Activated CD4-positive, alpha-beta T cell treated with anti-CD3 and anti-CD28 coated beads for 48 hours (primary cell): ENCODE data around the gene CLDN14.

Experiments used
- DNase-seq: peaks from one replicate; pipeline ENCODE4 v3.0.0-alpha.2; 2020

Gene CLDN14

GRCh38 chr21:36466061-36466511 is 13.8 kb downstream of the CLDN14 start:
- no peak for DNase-seq

DNA sequence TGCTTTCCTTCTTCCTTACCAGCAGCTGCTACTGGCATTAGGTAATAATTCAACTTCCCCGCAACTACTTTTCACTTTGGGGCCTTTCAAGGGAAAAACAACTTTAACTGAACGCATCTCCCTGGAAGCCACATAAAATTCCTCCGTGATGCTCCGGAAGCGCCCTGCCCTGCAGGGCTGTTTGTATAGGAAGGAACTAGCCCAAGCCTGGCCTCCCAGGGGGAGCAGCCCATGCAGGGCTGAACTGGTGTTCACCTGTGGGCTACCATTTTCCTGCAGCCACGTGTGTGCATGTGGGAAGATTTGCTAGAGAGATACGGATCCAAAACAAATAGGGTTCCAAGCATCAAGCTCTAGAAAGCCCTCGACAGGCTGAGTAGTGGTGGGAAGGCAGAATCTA is 14.4 kb downstream of the CLDN14 start:
- no peak for DNase-seq

DNA sequence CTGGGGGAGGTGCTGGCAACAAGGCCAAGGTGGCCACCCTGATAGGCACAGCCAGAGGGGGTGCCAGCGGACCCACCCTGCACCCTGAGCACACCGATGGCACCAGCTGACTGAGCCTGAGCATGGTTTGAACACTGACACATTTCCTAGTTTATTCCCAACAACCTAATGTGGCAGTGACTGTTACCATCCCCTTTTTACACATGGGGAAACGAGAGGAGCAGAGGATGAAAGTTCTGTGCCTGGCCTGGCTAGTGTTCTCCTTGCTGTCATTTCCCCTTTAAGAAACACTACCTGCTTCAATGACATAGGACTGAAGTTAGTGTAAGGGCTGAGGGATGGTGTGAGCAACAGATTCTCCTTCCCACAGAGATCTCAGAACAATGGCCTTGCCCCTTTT is 15.3 kb downstream of the CLDN14 start:
- DNase-seq = no peak

- no peak for DNase-seq
Observed at GRCh38 chr21:36463991-36464390, 15.9 kb downstream of the CLDN14 start.

DNA sequence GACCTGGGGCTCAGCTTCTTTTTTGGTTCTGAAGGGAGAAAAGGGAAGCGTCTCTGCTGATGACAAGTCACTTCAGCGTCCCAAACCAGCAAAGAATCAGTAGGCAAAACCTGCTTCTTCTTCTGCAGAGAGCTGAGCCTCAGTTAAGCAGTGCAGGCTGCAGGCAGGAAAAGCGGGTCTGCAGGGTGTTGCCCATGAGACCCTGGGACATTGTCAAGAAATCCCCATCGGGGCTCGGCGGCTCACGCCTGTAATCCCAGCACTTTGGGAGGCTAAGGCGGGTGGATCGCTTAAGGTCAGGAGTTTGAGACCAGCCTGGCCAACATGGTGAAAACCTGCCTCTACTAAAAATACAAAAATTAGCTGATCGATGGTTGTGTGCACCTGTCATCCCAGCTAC is 16.7 kb downstream of the CLDN14 start:
- no peak for DNase-seq

GRCh38 chr21:36461918-36462486 is 17.9 kb downstream of the CLDN14 start:
- DNase-seq = no peak

- DNase-seq = no peak
Observed at GRCh38 chr21:36461277-36461917, 18.5 kb downstream of the CLDN14 start.

DNA sequence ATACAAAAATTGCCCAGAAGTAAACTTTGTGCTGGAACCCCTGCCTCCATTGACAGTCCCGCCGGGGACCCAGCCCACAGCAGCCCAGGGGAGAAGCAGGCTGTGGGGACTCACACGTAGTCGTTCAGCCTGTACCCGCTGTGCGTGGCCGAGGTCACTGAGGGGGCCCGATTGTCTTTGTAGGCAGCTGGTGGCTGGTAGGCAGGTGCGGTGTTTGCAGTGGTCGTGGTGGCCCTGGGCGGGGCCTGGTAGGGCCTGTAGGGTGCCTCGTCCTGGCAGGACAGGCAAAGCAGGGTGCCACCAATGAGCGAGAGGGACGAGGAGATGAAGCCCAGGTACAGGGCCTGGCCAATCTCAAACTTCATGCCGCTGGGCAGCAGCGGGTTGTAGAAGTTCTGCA is 19.1 kb downstream of the CLDN14 start:
- DNase-seq = no peak

DNA sequence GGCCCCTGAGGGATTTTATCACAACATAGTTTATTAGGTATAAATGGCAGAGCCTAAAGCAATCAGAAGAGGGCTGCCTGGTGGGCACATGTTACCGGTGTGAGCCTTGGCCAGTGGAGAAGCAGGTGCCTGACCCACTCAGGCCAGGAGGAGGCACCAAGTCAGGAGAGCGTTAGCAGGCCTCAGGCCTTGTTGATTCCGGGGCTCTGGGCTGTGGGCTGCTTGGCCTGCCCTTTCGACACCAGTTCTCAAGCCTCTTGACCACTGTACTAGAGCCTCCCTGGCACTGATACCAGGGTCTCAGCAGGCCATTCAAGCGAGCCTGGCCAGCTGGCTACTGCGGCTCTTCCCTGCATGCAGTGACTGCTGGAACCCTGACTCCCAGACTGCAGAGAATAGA is 20.8 kb downstream of the CLDN14 start:
- DNase-seq = no peak

DNA sequence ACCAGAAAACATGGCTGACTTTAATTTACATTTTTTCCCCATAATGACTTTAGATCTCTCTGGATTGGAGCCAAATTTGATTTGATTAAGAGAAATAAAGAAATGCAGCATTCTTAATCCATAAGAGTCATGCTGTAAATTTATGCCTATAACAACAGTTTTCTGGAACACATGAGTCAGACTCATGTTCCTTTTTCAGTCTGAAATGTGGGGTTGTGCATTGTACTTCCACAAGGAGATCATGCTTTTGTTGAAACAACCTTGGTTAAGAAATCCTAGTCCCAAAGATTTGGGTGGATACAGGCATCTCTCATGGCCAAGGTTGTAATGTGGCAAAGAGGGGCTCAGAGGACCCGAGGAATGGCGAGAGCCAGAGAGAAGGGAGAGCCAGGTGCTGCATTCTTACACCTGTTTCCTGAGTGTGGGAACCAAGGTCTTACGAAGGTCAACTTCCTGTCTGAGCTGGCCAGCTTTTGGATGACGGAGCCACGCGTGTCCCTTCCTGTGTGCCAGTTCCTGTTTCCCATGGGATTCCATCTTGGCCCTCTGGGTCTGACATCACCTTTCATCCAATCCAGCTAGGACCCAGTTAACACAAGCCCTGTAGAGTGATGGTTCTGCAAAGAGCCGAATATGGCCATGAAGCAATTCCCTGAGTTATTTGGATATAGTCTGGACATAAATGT is 23.1 kb downstream of the CLDN14 start:
- no peak for DNase-seq

DNA sequence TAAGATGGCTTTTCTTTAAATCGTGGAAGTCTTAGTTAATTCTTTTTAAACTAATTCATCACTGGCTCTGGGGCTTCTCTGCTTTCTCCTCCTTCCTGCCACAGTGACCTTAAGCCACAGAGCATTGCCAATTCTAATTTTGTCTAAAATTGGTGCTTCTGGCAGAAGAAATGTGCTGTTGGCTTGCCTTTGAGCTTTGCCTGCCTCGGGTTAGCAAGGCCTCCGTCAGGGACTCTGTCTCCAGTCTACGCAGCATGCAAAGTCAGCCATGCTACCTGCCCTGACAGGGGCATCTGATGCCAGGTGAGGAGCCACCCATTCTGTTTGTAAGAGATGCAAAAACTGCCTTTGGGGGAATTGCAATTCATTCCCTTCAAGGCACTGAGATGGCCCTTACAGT is 25.2 kb downstream of the CLDN14 start:
- DNase-seq = no peak

DNA sequence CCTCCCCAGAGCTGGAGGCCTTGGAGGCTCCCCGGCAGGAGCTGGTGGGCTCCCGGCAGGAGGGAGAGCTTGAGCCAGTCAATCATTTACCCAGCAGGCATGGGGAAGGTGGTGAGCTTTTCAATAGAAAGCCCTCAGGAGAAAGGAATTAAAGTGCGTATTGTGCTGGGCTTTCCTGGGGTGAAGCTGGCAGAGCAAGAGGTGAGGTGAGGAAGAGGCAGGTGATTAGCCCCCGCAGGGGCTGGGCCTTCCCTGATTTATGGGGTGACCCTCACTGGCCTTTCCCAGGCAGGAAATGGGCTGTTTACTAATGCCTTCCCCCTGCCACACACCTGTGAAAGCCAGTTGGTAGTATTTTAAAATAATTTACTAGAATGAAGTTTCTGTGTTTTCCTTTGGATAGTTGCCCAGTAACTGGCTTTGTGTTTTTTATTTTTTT is 25.8 kb downstream of the CLDN14 start:
- no peak for DNase-seq

DNA sequence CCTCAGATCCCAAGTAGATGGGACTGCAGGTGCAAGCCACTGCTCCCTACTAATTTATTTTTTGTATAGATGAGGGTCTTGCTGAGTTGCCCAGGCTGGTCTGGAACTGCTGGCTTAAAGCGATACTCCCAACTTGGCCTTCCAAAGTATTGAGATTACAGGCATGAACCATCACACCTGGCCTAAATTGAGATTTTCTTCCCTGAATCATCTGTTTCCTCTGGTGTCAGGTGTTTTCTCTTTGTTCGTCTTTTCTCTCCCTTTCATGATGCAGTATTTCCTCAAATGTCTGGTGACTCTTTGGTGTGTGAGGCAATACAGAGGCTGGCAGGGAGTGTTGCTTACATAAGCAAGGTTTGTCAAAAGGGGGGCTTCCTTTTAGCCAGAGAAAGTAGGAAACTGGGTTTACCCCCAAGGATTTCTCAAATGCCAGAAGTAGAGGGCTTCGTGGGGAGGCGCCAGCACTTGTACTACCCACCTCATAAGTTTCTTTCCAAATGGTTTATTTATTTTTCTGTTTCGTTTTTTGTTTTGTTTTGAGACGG is 27.6 kb downstream of the CLDN14 start:
- no peak for DNase-seq

DNA sequence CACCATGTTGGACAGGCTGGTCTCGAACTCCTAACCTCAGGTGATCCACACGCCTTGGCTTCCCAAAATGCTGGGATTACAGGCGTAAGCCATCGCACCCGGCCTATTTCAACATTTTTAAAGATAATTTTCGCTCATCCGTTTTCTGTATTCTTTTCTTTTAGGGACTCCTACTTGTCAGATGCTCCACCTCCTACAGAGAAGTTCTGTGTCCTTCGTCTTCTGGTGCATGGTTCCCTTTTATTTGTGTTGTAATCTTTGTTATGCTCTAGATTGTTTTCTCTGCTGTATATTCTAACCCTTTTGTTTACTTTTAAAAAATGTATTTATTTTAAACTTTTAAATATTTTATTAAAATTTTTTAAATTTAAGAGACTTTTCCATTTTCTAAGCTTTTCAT is 28.4 kb downstream of the CLDN14 start:
- DNase-seq = no peak

GRCh38 chr21:36450511-36450910 is 29.4 kb downstream of the CLDN14 start:
- DNase-seq = no peak

GRCh38 chr21:36446301-36446700 is 33.6 kb downstream of the CLDN14 start:
- no peak for DNase-seq

DNA sequence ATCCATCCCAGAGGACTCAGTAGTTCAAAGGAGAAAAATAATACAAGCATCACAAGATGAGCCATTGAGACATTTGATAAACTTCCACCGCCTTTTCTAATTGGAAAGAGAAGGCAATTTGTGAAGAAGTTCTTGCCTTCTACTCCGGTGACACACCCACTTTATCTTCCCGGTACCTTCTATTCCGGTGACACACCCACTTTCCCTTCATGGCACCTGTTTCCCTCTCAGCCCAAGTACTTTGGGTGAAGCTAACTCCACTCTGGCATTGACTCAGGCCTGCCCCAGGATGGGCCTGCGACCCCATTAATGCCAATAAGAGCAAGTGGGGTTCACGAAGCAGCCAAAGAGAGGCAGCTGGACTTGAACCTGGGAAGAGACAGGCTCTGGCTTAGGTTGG is 38.2 kb downstream of the CLDN14 start:
- no peak for DNase-seq

DNA sequence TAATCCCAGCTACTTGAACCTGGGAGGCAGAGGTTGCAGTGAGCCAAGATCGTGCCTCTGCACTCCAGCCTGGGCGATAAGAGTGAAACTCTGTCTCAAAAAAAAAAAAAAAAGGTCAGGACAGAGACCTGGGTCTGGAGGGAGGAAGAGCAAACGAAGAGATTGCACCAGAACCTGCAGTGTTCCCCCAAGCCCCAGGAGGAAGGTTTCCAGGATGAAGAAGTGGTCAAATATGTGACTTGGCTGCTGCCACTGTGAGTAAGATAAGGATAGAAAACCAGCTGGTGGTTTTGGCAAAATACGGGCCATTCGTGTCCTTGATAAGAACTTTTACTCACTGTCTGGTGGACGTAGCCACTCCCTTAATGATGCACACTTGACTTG is 42.2 kb downstream of the CLDN14 start:
- DNase-seq = no peak

- no peak for DNase-seq
Observed at GRCh38 chr21:36436829-36437744, 42.8 kb downstream of the CLDN14 start.

- DNase-seq = no peak
Observed at GRCh38 chr21:36434144-36434543, 45.8 kb downstream of the CLDN14 start.

GRCh38 chr21:36433059-36433709 is 46.7 kb downstream of the CLDN14 start:
- no peak for DNase-seq

GRCh38 chr21:36431252-36431651 is 48.7 kb downstream of the CLDN14 start:
- DNase-seq = no peak

- no peak for DNase-seq
Observed at GRCh38 chr21:36430841-36431240, 49.1 kb downstream of the CLDN14 start.
